OCI-LY3 (cell line): ENCODE data around the gene CHRD.

ENCODE experiments used
- CTCF ChIP-seq: fragments of 200-600, 300-600 bp; sonication (generic); IDR thresholded peaks from 2 replicates; pipeline ENCODE4 v1.5.1; 2014; ENCODE audit warnings: antibody characterized with exemption, low read length, low read depth
- EZH2phosphoT487 ChIP-seq: fragments of 200-600 bp; shearing (Covaris generic); IDR thresholded peaks from 2 replicates; pipeline ENCODE4 v1.6.1; 2018; ENCODE audit warnings: antibody characterized with exemption, mixed run types, low read depth

- no peak for TF ChIP-seq EZH2phosphoT487
- no peak for TF ChIP-seq CTCF
Observed at GRCh38 chr3:184373422-184373821, 6.4 kb upstream of the CHRD start.
